HFF-Myc (cell line): Measurements from ENCODE around the gene SSNA1.

ENCODE experiments used
- DNase-seq: peaks from one replicate; pipeline ENCODE4 v3.0.0-alpha.2; 2011; ENCODE audit warnings: low read depth; ENCODE audit errors: extremely low read depth
- H3K4me3 ChIP-seq: replicated peaks from 2 replicates; pipeline ENCODE4 v1.5.1; 2011; ENCODE audit warnings: low read depth, mild to moderate bottlenecking, control low read depth, low read length
- CTCF ChIP-seq: IDR thresholded peaks from 2 replicates; pipeline ENCODE4 v1.5.1; 2012; ENCODE audit warnings: mild to moderate bottlenecking, low read depth, low read length, control low read depth; ENCODE audit errors: missing control alignments

The SSNA1 gene

GRCh38 chr9:137175345-137175961 lies 13.0 kb upstream of the SSNA1 start:
- TF ChIP-seq CTCF = peak; percentile 43

DNA sequence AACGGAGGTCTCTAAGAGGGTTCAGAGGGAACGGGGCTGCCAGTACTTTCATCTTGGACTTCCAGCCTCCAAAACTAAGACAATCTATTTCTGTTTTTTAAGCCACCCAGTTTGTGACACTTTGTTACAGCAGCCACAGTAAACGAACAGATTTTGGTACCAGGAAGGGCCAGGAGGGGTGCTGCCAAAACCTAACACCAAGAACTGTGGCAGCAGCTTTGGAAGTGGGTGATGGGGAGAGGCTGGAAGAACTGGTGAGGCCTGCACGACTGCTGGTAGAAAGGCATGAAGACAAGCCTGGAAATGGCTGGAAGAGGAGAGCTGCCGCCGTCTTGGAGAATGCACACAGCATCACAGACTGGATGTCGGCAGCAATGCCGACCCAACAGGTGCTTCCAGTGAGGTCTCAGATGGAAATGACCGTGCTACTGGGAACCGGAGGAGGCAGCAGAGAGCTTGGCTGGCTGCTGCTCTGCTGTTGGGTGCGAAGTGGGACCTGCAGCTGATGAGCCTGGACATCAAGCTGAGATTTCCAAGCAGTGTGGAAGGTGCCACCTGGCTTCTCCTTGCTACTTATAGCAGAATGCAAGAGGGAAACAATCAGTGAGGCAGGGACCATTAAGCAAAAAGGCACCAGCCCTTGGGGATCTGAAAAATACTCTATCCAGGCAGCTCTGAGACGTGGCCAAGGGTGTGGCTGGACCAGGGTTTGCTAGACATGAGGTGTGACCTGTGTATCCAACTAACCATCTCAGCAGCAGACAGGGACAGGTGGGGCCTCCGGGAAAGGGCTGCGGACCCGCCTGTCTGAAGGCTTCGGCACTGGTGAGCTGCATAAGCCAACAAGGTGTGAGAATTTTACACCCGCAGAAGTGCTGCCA lies 11.9 kb upstream of the SSNA1 start:
- no peak overlapping the region for H3K4me3 ChIP-seq
- no peak for DNase-seq
- TF ChIP-seq CTCF = peak; percentile 62

More at GRCh38 chr9:137175345-137175961, 13.0 kb upstream of the SSNA1 start:
- no peak for DNase-seq
- H3K4me3 ChIP-seq = no peak overlapping the region

DNA sequence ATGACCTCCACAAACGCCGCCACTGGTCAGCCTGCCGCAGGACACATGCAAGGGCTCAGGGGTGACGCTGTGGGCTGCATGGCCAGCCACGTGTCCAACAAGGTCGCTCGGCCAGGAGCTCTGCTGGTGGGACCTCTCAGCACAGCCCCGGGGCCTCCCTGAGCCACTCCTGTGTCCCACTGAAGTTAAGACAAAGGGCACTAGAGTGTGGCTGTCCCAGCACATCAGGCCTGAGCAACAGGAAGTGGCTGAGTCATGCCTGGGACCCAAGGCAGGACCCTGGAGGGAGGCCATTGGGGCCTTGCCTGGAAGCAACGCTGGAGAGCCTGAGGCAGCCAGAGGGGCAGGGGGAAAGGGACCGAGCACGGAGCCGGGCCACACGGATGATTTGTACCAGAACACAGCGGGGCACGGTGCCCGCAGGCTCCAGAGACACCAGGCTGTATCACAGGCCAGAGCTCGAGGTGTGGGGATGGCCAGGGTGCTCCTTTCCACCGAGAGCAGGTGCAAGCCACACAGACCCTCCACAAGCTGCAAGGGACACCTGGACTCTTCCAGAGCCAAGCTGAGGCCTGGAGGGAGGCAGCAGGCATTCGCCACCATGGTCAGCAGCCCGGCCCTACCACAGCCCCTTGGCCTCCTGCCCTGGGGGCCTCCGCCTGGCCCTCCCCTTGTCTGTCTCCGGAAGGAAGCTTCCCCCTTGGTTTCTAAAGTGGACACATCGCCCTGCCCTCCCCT lies 10.1 kb upstream of the SSNA1 start:
- TF ChIP-seq CTCF = no peak
- DNase-seq = no peak
- H3K4me3 ChIP-seq = no peak overlapping the region

- H3K4me3 ChIP-seq = no peak overlapping the region
- DNase-seq = no peak
- no peak for TF ChIP-seq CTCF
Observed at GRCh38 chr9:137178939-137179630, 9.4 kb upstream of the SSNA1 start.

- H3K4me3 ChIP-seq = no peak overlapping the region
- TF ChIP-seq CTCF = no peak
- DNase-seq = no peak
Observed at GRCh38 chr9:137179761-137180160, 8.7 kb upstream of the SSNA1 start.

DNA sequence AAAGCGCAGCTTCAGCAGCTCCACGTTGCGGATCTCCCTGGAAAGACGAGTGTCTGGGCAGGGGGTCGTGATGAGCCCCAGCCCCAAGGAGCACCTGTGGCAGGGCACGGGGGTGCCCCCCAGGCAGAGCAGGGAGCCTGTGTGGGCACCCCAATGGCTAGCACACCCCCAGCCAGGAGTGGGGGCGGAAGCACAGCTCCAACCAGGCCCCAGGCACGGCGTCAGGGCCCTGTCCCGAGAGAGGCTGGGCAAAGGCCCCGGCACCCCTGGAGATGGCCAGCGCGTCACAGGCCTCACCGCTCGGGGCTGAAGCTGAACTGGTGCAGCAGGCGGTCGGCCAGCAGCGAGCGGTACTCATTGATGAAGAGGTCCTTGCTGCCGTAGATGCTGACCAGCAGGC lies 8.0 kb upstream of the SSNA1 start:
- no peak for DNase-seq
- H3K4me3 ChIP-seq = no peak overlapping the region
- no peak for TF ChIP-seq CTCF
